Activated CD4-positive, alpha-beta T cell treated with anti-CD3 and anti-CD28 coated beads, Interleukin-2, Interleukin-4, amounts not matched to agents 100 ng/mL and 50 ng/mL, durations not matched to agents 16 hours and 8 hours (primary cell): ENCODE measurements around the gene KBTBD12.
"Not testable (repeated sequence)": the region's sequence is repeated elsewhere in the genome, so short reads cannot be mapped to it uniquely, and the experiment has no call there.

Experiments
- DNase-seq: peaks from one replicate; pipeline ENCODE4 v3.0.0-alpha.2; 2020; ENCODE audit warnings: low spot score

Gene KBTBD12

GRCh38 chr3:127915115-127915936 lies at the start of gene KBTBD12:
KBTBD12 (plus strand) TSS chr3:127915232; CDS start chr3:127923062, 7,830 bp downstream.
- no peak for DNase-seq

GRCh38 chr3:127865941-127866340 lies 49.1 kb upstream of the KBTBD12 start:
- DNase-seq: no peak

GRCh38 chr3:127867412-127867811 lies 47.6 kb upstream of the KBTBD12 start:
- DNase-seq: no peak

GRCh38 chr3:127867986-127868385 lies 47.0 kb upstream of the KBTBD12 start:
- DNase-seq: peak; percentile 13

GRCh38 chr3:127870156-127870555 lies 44.9 kb upstream of the KBTBD12 start:
- DNase-seq: no peak

GRCh38 chr3:127874097-127874496 lies 40.9 kb upstream of the KBTBD12 start:
- not testable (repeated sequence) for DNase-seq

GRCh38 chr3:127881586-127881985 lies 33.4 kb upstream of the KBTBD12 start:
- no peak for DNase-seq

GRCh38 chr3:127884041-127884440 lies 31.0 kb upstream of the KBTBD12 start:
- DNase-seq: no peak

- no peak for DNase-seq
Observed at GRCh38 chr3:127886231-127886955, 28.6 kb upstream of the KBTBD12 start.

GRCh38 chr3:127886956-127887231 lies 28.1 kb upstream of the KBTBD12 start:
- no peak for DNase-seq

GRCh38 chr3:127887321-127887720 lies 27.7 kb upstream of the KBTBD12 start:
- no peak for DNase-seq

GRCh38 chr3:127888156-127888555 lies 26.9 kb upstream of the KBTBD12 start:
- DNase-seq: no peak

GRCh38 chr3:127888564-127889107 lies 26.4 kb upstream of the KBTBD12 start:
- no peak for DNase-seq

GRCh38 chr3:127889461-127889863 lies 25.6 kb upstream of the KBTBD12 start:
- no peak for DNase-seq

- no peak for DNase-seq
Observed at GRCh38 chr3:127889976-127890650, 24.9 kb upstream of the KBTBD12 start.

GRCh38 chr3:127890651-127891290 lies 24.3 kb upstream of the KBTBD12 start:
- DNase-seq: peak; percentile 79

- no peak for DNase-seq
Observed at GRCh38 chr3:127894481-127894880, 20.6 kb upstream of the KBTBD12 start.

GRCh38 chr3:127899200-127899599 lies 15.8 kb upstream of the KBTBD12 start:
- no peak for DNase-seq

GRCh38 chr3:127899766-127900165 lies 15.3 kb upstream of the KBTBD12 start:
- no peak for DNase-seq

GRCh38 chr3:127900536-127900935 lies 14.5 kb upstream of the KBTBD12 start:
- DNase-seq: no peak

GRCh38 chr3:127902486-127902885 lies 12.5 kb upstream of the KBTBD12 start:
- no peak for DNase-seq
